ENCODE data around the gene TRMT6.

Gene TRMT6

DNA sequence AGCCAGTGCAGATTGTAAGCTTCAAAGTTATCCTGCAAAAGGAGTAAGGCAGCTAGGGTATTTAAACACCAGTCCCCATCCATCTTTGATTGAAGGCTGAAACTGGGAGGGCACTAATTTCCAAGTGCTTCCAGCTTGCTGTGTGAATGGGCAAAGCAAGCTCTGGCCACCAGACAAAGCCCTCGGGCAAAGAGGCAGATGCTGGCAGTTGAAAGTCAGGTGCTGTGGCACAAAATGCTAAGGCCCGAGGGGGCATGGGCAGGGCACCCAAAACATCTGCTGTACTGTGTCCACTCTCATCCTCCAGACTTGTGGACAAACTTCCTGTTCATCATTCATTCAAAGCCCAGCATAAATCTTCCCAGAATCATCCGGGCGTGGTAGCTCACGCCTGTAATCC lies 62.9 kb downstream of the TRMT6 start:
- Histone ChIP-seq H3K4me1 (ENCODE audit: low read depth, poor library complexity, severe bottlenecking) (no peaks in the 10 kb centered on the region), H3K27me3 (ENCODE audit: insufficient read depth, low read depth) (no peaks in the 10 kb centered on the region), H3K79me2 (ENCODE audit: insufficient read depth, low read depth) (no peaks in the 10 kb centered on the region), H2AFZ (ENCODE audit: low read depth) (no peak overlapping the region), H3K36me3 (ENCODE audit: insufficient read depth) (no peaks in the 10 kb centered on the region), H3K4me2 (no peak overlapping the region), H3K4me3 (IDR thresholded peaks at IDR 0.05; ENCODE audit: insufficient read depth, low read depth, low read length) (no peak overlapping the region), H4K20me1 (ENCODE audit: insufficient read depth) (no peaks in the 10 kb centered on the region), H3K27ac (no peak overlapping the region), H3K9ac (no peak overlapping the region)
- TF ChIP-seq, protein P1, sequence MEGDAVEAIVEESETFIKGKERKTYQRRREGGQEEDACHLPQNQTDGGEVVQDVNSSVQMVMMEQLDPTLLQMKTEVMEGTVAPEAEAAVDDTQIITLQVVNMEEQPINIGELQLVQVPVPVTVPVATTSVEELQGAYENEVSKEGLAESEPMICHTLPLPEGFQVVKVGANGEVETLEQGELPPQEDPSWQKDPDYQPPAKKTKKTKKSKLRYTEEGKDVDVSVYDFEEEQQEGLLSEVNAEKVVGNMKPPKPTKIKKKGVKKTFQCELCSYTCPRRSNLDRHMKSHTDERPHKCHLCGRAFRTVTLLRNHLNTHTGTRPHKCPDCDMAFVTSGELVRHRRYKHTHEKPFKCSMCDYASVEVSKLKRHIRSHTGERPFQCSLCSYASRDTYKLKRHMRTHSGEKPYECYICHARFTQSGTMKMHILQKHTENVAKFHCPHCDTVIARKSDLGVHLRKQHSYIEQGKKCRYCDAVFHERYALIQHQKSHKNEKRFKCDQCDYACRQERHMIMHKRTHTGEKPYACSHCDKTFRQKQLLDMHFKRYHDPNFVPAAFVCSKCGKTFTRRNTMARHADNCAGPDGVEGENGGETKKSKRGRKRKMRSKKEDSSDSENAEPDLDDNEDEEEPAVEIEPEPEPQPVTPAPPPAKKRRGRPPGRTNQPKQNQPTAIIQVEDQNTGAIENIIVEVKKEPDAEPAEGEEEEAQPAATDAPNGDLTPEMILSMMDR (conservative IDR thresholded peaks at IDR 0.05; ENCODE audit: low read depth, low read length), result no peak

All from KMS-11 (cell line).